Naive thymus-derived CD4-positive, alpha-beta T cell (primary cell): ENCODE data around the gene MYH14. TPM values are rescaled to one million over a fixed set of nuclear protein-coding genes. Genes with fewer than 3 reads are reported as not detected.

Source experiments
- ATAC-seq: fragments of 150-1000 bp; cut with Tn5 transposase; 2 replicates; pipeline ENCODE4 v1.10.0; 2021; ENCODE audit warnings: mild to moderate bottlenecking, moderate library complexity
- CTCF ChIA-PET: fragments of 350-600 bp; sonication (Branson Sonifier 250); formaldehyde crosslinking; loops from one replicate; lab custom pipeline; 2021; ENCODE audit warnings: antibody characterized with exemption; lab: Charles Lee
- POLR2A ChIA-PET: fragments of 350-600 bp; sonication (Branson Sonifier 250); formaldehyde crosslinking; loops from one replicate; lab custom pipeline; 2021; ENCODE audit warnings: antibody characterized with exemption, inconsistent platforms; lab: Charles Lee
- DNase-seq, 9 donors: peaks; one replicate each; pipeline versions ENCODE4 v3.0.0 to v3.0.0-alpha.2; 2020 to 2022; ENCODE audit warnings: mixed read lengths in 1 of 9
- H3K27ac ChIP-seq: one replicate; pipeline ENCODE4 v1.7.0; 2013; ENCODE audit warnings: mild to moderate bottlenecking, low read depth, low read length, moderate library complexity
- H3K27me3 ChIP-seq, 2 donors: one replicate each; pipeline ENCODE4 v1.7.0; 2013; ENCODE audit warnings: low read length in 2 of 2, mild to moderate bottlenecking in 2 of 2, moderate library complexity in 2 of 2; ENCODE audit not compliant: control insufficient read depth in 2 of 2, insufficient read depth in 2 of 2
- H3K36me3 ChIP-seq, 3 experiments: 1 replicate in 2 of 3; 2 replicates in 1 of 3; pipeline ENCODE4 v1.7.0; 2013; ENCODE audit warnings: low read length in 3 of 3, mild to moderate bottlenecking in 3 of 3, moderate library complexity in 1 of 3; ENCODE audit not compliant: insufficient read depth in 3 of 3, control insufficient read depth in 2 of 3
- H3K4me1 ChIP-seq, 2 donors: one replicate each; pipeline ENCODE4 v1.7.0; 2013; ENCODE audit warnings: low read length in 2 of 2, mild to moderate bottlenecking in 2 of 2, moderate library complexity in 1 of 2; ENCODE audit not compliant: control insufficient read depth in 2 of 2, insufficient read depth in 2 of 2
- H3K4me3 ChIP-seq: 2 replicates; pipeline ENCODE4 v1.7.0; 2013; ENCODE audit warnings: mild to moderate bottlenecking, low read length
- H3K9me3 ChIP-seq, 3 experiments: 1 replicate in 2 of 3; 2 replicates in 1 of 3; pipeline ENCODE4 v1.7.0; 2013; ENCODE audit warnings: low read length in 3 of 3; ENCODE audit not compliant: control insufficient read depth in 2 of 3
- H3K27ac Mint-ChIP-seq, 9 donors: one replicate each; pipeline ENCODE4 v1.8.0; 2020 to 2022; ENCODE audit warnings: mixed read lengths in 9 of 9, mild to moderate bottlenecking in 8 of 9, moderate library complexity in 5 of 9, inconsistent platforms in 2 of 9
- H3K27me3 Mint-ChIP-seq, 5 donors: one replicate each; pipeline ENCODE4 v1.8.0; 2021 to 2022; ENCODE audit warnings: mixed read lengths in 5 of 5, mild to moderate bottlenecking in 1 of 5
- H3K36me3 Mint-ChIP-seq, 5 donors: one replicate each; pipeline ENCODE4 v1.8.0; 2020 to 2022; ENCODE audit warnings: mixed read lengths in 5 of 5, mild to moderate bottlenecking in 3 of 5, inconsistent platforms in 1 of 5
- H3K4me1 Mint-ChIP-seq, 7 donors: one replicate each; pipeline ENCODE4 v1.8.0; 2020 to 2022; ENCODE audit warnings: mixed read lengths in 7 of 7, mild to moderate bottlenecking in 3 of 7, inconsistent platforms in 1 of 7
- H3K4me3 Mint-ChIP-seq, 10 donors: one replicate each; pipeline ENCODE4 v1.8.0; 2020 to 2022; ENCODE audit warnings: mild to moderate bottlenecking in 10 of 10, mixed read lengths in 10 of 10, moderate library complexity in 6 of 10, inconsistent platforms in 2 of 10
- H3K9me3 Mint-ChIP-seq, 11 donors: one replicate each; pipeline ENCODE4 v1.8.0; 2020 to 2022; ENCODE audit warnings: mixed read lengths in 11 of 11, mild to moderate bottlenecking in 4 of 11, inconsistent platforms in 1 of 11, moderate library complexity in 1 of 11
- intact Hi-C, 2 donors: fragments of 100-400 bp; cut with micrococcal nuclease; formaldehyde crosslinking; loops; one replicate each; pipeline ENCODE4 v1.15.1; 2023
- polyA plus RNA-seq, 2 donors: library from polyadenylated mRNA; unstranded; fragments of 300-500 nt; fragmentation: Illumina TruSeq; gene quantifications; one replicate each; pipeline ENCODE4 v1.2.3, GENCODE V29; 2021
- total RNA-seq, 6 experiments: library from RNA in 5 of 6; stranded (reverse) in 5 of 6; gene quantifications; 1 replicate in 5 of 6; 2 replicates in 1 of 6; pipeline ENCODE4 v1.2.3 and lab custom pipeline; 2021 to 2026

Gene MYH14
- total and polyA plus RNA-seq, 7 experiments from 2014 or later = not detected

DNA sequence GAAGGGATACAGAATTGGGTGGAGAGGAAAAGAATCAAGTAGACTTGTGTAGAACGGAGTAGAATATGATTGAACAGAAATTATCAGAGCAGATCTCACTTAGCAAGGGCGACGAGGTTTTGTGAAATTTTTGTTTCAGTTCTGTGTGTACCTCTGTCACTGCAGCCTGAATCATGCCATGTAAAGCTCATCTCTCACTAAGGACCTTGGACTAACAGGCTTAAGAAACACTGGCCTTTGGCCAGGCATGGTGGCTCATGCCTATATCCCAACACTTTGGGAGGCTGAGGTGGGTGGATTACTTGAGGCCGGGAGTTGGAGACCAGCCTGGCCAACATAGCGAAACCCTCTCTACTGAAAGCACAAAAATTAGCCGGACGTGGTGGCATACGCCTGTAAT lies 62.6 kb downstream of the MYH14 start:
- peaks cover 0 to 4% (median 0%) of the 10 kb centered on the region in 11 donors for H3K9me3 Mint-ChIP-seq

DNA sequence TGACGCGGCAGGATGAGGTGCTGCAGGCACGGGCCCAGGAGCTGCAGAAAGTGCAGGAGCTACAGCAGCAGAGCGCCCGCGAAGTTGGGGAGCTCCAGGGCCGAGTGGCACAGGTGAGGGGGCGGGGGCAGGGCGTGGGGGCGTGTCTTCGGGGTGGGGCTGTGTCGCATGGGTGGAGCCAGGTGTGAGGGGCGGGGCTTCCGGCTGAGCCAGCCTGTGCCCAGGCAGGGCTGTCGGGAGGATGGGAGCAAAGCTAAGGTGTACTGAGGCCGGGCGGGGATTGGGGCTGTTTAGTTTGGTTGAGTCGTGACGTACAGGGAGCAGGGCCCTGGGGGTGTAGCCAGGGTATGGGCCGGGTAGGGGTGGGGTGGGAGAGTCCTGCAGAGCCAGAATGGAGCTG lies 63.5 kb downstream of the MYH14 start:
- Histone ChIP-seq H3K36me3 (no peaks in the 10 kb centered on the region), H3K27me3 (no peaks in the 10 kb centered on the region), H3K4me1 (no peaks in the 10 kb centered on the region), H3K9me3 (no peaks in the 10 kb centered on the region), H3K27ac (no peak overlapping the region), H3K4me3 (no peak overlapping the region)
- ATAC-seq = no peak
- H3K9me3 Mint-ChIP-seq = peaks cover 0 to 6% (median 0%) of the 10 kb centered on the region in 11 donors
- intact Hi-C loops = no loop called here
- ChIA-PET POLR2A (no interaction called here), CTCF (no interaction called here)
- no peak overlapping the region for H3K4me3 Mint-ChIP-seq
- H3K36me3 Mint-ChIP-seq = no peaks in the 10 kb centered on the region
- H3K27ac Mint-ChIP-seq = no peak overlapping the region
- peaks cover 2 to 33% (median 28%) of the 10 kb centered on the region in 5 donors for H3K27me3 Mint-ChIP-seq
- peak in 1 of 9 donors; percentile 32 for DNase-seq
- H3K4me1 Mint-ChIP-seq = peaks cover 0 to 5% (median 0%) of the 10 kb centered on the region in 7 donors

More for the DNA sequence above, 62.6 kb downstream of the MYH14 start:
- DNase-seq (no peak), ATAC-seq (no peak)
- no peaks in the 10 kb centered on the region for H3K4me1 ChIP-seq
- H3K27ac ChIP-seq = no peak overlapping the region
- H3K4me3 Mint-ChIP-seq = no peak overlapping the region
- POLR2A ChIA-PET = no interaction called here
- intact Hi-C loops = no loop called here
- no peak overlapping the region for H3K27ac Mint-ChIP-seq
- CTCF ChIA-PET = no interaction called here
- no peaks in the 10 kb centered on the region for H3K9me3 ChIP-seq
- H3K27me3 ChIP-seq = no peaks in the 10 kb centered on the region
- peaks cover 0 to 5% (median 0%) of the 10 kb centered on the region in 7 donors for H3K4me1 Mint-ChIP-seq
- H3K27me3 Mint-ChIP-seq = peaks cover 2 to 34% (median 25%) of the 10 kb centered on the region in 5 donors
- no peak overlapping the region for H3K4me3 ChIP-seq
- H3K36me3 Mint-ChIP-seq = no peaks in the 10 kb centered on the region
- H3K36me3 ChIP-seq = no peaks in the 10 kb centered on the region

- H3K27ac Mint-ChIP-seq = no peak overlapping the region
- Histone ChIP-seq H3K27ac (no peak overlapping the region), H3K9me3 (no peaks in the 10 kb centered on the region), H3K36me3 (no peaks in the 10 kb centered on the region), H3K4me1 (no peaks in the 10 kb centered on the region), H3K4me3 (no peak overlapping the region), H3K27me3 (no peaks in the 10 kb centered on the region)
- no peak overlapping the region for H3K4me3 Mint-ChIP-seq
- intact Hi-C loops = no loop called here
- H3K36me3 Mint-ChIP-seq = no peaks in the 10 kb centered on the region
- DNase-seq (no peak), ATAC-seq (no peak)
- H3K4me1 Mint-ChIP-seq = peaks cover 0 to 7% (median 0%) of the 10 kb centered on the region in 7 donors
- POLR2A ChIA-PET = no interaction called here
- H3K9me3 Mint-ChIP-seq = peaks cover 0 to 8% (median 0%) of the 10 kb centered on the region in 11 donors
- H3K27me3 Mint-ChIP-seq = peaks cover 2 to 30% (median 28%) of the 10 kb centered on the region in 5 donors
- CTCF ChIA-PET = no interaction called here
Measured at GRCh38 chr19:50268041-50268440, 64.6 kb downstream of the MYH14 start.

DNA sequence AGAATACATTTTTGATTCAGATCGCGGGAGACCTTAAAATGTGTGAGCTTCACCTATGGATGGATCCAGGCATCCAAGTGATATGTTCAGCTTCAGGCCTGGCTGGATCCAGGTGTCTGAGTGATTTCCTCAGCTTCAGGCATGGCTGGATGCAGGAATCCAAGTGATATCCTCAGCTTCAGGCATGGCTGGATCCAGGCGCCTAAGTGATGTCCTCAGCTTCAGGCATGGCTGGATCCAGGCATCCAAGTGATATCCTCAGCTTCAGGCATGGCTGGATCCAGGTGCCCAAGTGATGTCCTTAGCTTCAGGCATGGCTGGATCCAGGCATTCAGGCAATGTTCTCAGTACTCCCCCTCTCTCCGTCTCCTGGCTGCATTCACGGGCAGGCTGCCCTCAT lies 65.1 kb downstream of the MYH14 start:
- no peaks in the 10 kb centered on the region for H3K9me3 ChIP-seq
- no peaks in the 10 kb centered on the region for H3K36me3 Mint-ChIP-seq
- H3K4me3 Mint-ChIP-seq = no peak overlapping the region
- intact Hi-C loops = no loop called here
- no peaks in the 10 kb centered on the region for H3K4me1 ChIP-seq
- no peak overlapping the region for H3K27ac ChIP-seq
- H3K9me3 Mint-ChIP-seq = peaks cover 0 to 8% (median 0%) of the 10 kb centered on the region in 11 donors
- CTCF ChIA-PET = no interaction called here
- DNase-seq (no peak), ATAC-seq (no peak)
- POLR2A ChIA-PET = no interaction called here
- peaks cover 2 to 30% (median 28%) of the 10 kb centered on the region in 5 donors for H3K27me3 Mint-ChIP-seq
- H3K4me1 Mint-ChIP-seq = peaks cover 0 to 7% (median 0%) of the 10 kb centered on the region in 7 donors
- no peak overlapping the region for H3K27ac Mint-ChIP-seq
- no peaks in the 10 kb centered on the region for H3K36me3 ChIP-seq
- H3K27me3 ChIP-seq = no peaks in the 10 kb centered on the region
- H3K4me3 ChIP-seq = no peak overlapping the region

DNA sequence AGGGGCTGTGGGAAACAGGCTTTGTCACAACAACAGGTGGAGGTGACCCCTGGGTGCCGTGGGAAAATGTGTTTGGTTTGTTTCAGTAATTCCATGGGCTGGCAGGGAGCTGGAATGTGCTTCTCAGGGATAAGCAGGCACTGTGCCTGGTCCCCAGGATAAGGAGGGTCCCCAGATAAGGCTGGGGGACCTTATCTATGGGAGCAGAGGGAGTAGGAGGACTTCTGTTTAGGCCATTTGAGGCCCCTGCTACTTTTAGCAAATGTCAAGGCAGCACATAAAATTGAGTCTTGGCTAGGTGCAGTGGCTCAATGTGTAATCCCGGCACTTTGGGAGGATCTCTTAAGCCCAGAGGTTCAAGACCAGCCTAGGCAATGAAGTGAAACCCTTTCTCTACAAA lies 66.2 kb downstream of the MYH14 start:
- H3K27ac ChIP-seq = no peak overlapping the region
- no peaks in the 10 kb centered on the region for H3K9me3 ChIP-seq
- no peaks in the 10 kb centered on the region for H3K36me3 ChIP-seq
- DNase-seq = no peak
- peaks cover 0 to 8% (median 0%) of the 10 kb centered on the region in 11 donors for H3K9me3 Mint-ChIP-seq
- ChIA-PET CTCF (no interaction called here), POLR2A (no interaction called here)
- no peak overlapping the region for H3K4me3 ChIP-seq
- peaks cover 0 to 7% (median 0%) of the 10 kb centered on the region in 7 donors for H3K4me1 Mint-ChIP-seq
- H3K27me3 Mint-ChIP-seq = peaks cover 2 to 30% (median 27%) of the 10 kb centered on the region in 5 donors
- H3K27me3 ChIP-seq = no peaks in the 10 kb centered on the region
- H3K27ac Mint-ChIP-seq = no peak overlapping the region
- intact Hi-C loops = no loop called here
- no peak overlapping the region for H3K4me3 Mint-ChIP-seq
- ATAC-seq = no peak
- no peaks in the 10 kb centered on the region for H3K36me3 Mint-ChIP-seq
- no peaks in the 10 kb centered on the region for H3K4me1 ChIP-seq

GRCh38 chr19:50272263-50272897 lies 69.0 kb downstream of the MYH14 start:
- Mint-ChIP-seq H3K4me1 (peaks cover 0 to 5% (median 0%) of the 10 kb centered on the region in 7 donors), H3K9me3 (peaks cover 0 to 8% (median 0%) of the 10 kb centered on the region in 11 donors), H3K4me3 (no peak overlapping the region), H3K36me3 (no peaks in the 10 kb centered on the region), H3K27ac (no peak overlapping the region), H3K27me3 (peaks cover 2 to 30% (median 21%) of the 10 kb centered on the region in 5 donors)
- no peak overlapping the region for H3K27ac ChIP-seq
- H3K36me3 ChIP-seq = no peaks in the 10 kb centered on the region
- no peak for DNase-seq
- ChIA-PET CTCF (no interaction called here), POLR2A (no interaction called here)
- no peaks in the 10 kb centered on the region for H3K4me1 ChIP-seq
- H3K4me3 ChIP-seq = no peak overlapping the region
- H3K9me3 ChIP-seq = no peaks in the 10 kb centered on the region
- H3K27me3 ChIP-seq = no peaks in the 10 kb centered on the region
- intact Hi-C loops = no loop called here
- ATAC-seq = no peak

DNA sequence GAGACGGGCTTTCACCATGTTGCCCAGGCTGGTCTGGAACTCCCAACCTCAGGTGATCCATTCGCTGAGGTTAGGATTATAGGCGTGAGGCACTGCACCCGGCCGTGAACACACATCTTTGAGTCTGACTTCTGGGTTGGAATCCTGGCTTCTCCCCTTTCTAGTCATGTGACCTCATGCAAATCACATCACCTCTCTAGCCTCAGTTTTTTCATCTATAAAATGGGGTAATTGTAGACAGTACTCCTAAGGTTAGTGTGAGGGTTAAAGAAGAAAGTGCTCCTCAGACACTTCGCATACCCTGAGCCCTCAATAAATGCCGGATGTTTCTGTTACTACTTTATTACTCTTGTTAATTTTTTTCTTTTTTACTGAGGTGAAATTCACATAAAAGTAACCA lies 70.4 kb downstream of the MYH14 start:
- ATAC-seq (no peak), DNase-seq (no peak)
- Mint-ChIP-seq H3K27ac (no peak overlapping the region), H3K36me3 (no peaks in the 10 kb centered on the region), H3K4me3 (no peak overlapping the region), H3K27me3 (peaks cover 0 to 26% (median 13%) of the 10 kb centered on the region in 5 donors), H3K4me1 (peaks cover 0 to 3% (median 0%) of the 10 kb centered on the region in 7 donors), H3K9me3 (peaks cover 0 to 5% (median 0%) of the 10 kb centered on the region in 11 donors)
- Histone ChIP-seq H3K4me3 (no peak overlapping the region), H3K27me3 (no peaks in the 10 kb centered on the region), H3K27ac (no peak overlapping the region), H3K9me3 (no peaks in the 10 kb centered on the region), H3K4me1 (no peaks in the 10 kb centered on the region), H3K36me3 (no peaks in the 10 kb centered on the region)
- intact Hi-C loops = no loop called here
- POLR2A ChIA-PET = no interaction called here
- CTCF ChIA-PET = no interaction called here
